ENCODE data around the gene PPARD.

- TF ChIP-seq YY1 (IDR thresholded peaks at IDR 0.05; ENCODE audit: insufficient read depth, insufficient read length) (no peak), ZNF274 (IDR thresholded peaks at IDR 0.05; ENCODE audit: low read depth, low read length) (no peak), SUZ12 (IDR thresholded peaks at IDR 0.05; ENCODE audit: extremely low read depth, insufficient read depth, insufficient read length) (no peak)
These were observed 23.9 kb upstream of the PPARD start for GRCh38 chr6:35318196-35319171.
